WTC11 (cell line): Measurements from ENCODE around the gene GRAMD2A. TPM values are rescaled to one million over a fixed set of nuclear protein-coding genes. Genes with fewer than 3 reads are reported as not detected.

Experiments
- ATAC-seq: fragments of 200-7000 bp; cut with Tn5 transposase; 2 replicates; pipeline ENCODE4 v1.10.0; 2021; ENCODE audit warnings: mild to moderate bottlenecking, moderate library complexity
- CTCF ChIA-PET: fragments of 300-600 bp; sonication (Branson Sonifier 250); formaldehyde crosslinking; loops from one replicate; lab custom pipeline; 2021; ENCODE audit warnings: antibody characterized with exemption; lab: Charles Lee
- POLR2A ChIA-PET: fragments of 350-600 bp; sonication (Branson Sonifier 250); formaldehyde crosslinking; loops from one replicate; lab custom pipeline; 2021; ENCODE audit warnings: antibody characterized with exemption; lab: Charles Lee
- DNase-seq: peaks from one replicate; pipeline ENCODE4 v3.0.0; 2021; ENCODE audit warnings: low spot score
- H3K27ac Mint-ChIP-seq: 2 replicates; pipeline ENCODE4 v1.8.0; 2021; ENCODE audit warnings: mixed read lengths
- H3K27me3 Mint-ChIP-seq: 2 replicates; pipeline ENCODE4 v1.8.0; 2021; ENCODE audit warnings: low read depth, mild to moderate bottlenecking, moderate library complexity, mixed read lengths
- H3K36me3 Mint-ChIP-seq: 2 replicates; pipeline ENCODE4 v1.8.0; 2021; ENCODE audit warnings: mixed read lengths
- H3K4me1 Mint-ChIP-seq: 2 replicates; pipeline ENCODE4 v1.8.0; 2022; ENCODE audit warnings: mixed read lengths
- H3K4me3 Mint-ChIP-seq: 2 replicates; pipeline ENCODE4 v1.8.0; 2021; ENCODE audit warnings: mild to moderate bottlenecking, moderate library complexity, mixed read lengths
- H3K9me3 Mint-ChIP-seq: 2 replicates; pipeline ENCODE4 v1.8.0; 2021; ENCODE audit warnings: mixed read lengths
- ARID4B ChIP-seq: sonication (generic); formaldehyde crosslinking; IDR thresholded peaks from 2 replicates; pipeline ENCODE4 v1.8.0; 2023; ENCODE audit warnings: missing genetic modification reagents, mild to moderate bottlenecking, borderline replicate concordance
- ATF1 ChIP-seq: sonication (generic); formaldehyde crosslinking; IDR thresholded peaks from 2 replicates; pipeline ENCODE4 v1.8.1; 2023; ENCODE audit warnings: mild to moderate bottlenecking, moderate library complexity, missing genetic modification reagents
- E2F5 ChIP-seq: sonication (generic); formaldehyde crosslinking; IDR thresholded peaks from 2 replicates; pipeline ENCODE4 v1.8.1; 2022; ENCODE audit warnings: mild to moderate bottlenecking, moderate library complexity, missing genetic modification reagents
- ERG ChIP-seq: fragments of 250-450 bp; sonication (Bioruptor Pico); IDR thresholded peaks from 2 replicates; pipeline ENCODE4 v1.8.0; 2021; ENCODE audit warnings: mild to moderate bottlenecking
- FOXK1 ChIP-seq: sonication (generic); formaldehyde crosslinking; IDR thresholded peaks from 2 replicates; pipeline ENCODE4 v1.8.0; 2022; ENCODE audit warnings: mild to moderate bottlenecking, moderate library complexity, missing genetic modification reagents
- GTF2I ChIP-seq: fragments of 250-450 bp; sonication (Bioruptor Pico); conservative IDR thresholded peaks from 2 replicates; pipeline ENCODE4 v1.4.0; 2021; ENCODE audit warnings: mild to moderate bottlenecking
- HMGXB4 ChIP-seq: sonication (generic); formaldehyde crosslinking; IDR thresholded peaks from 2 replicates; pipeline ENCODE4 v1.8.1; 2023; ENCODE audit warnings: mild to moderate bottlenecking, moderate library complexity, missing genetic modification reagents
- IRF1 ChIP-seq: sonication (generic); formaldehyde crosslinking; IDR thresholded peaks from 2 replicates; pipeline ENCODE4 v1.8.0; 2023; ENCODE audit warnings: missing genetic modification reagents
- PREB ChIP-seq: sonication (generic); formaldehyde crosslinking; IDR thresholded peaks from 2 replicates; pipeline ENCODE4 v1.8.1; 2022; ENCODE audit warnings: mild to moderate bottlenecking, missing genetic modification reagents, moderate library complexity, borderline replicate concordance
- SP1 ChIP-seq: sonication (generic); formaldehyde crosslinking; conservative IDR thresholded peaks from 2 replicates; pipeline ENCODE4 v1.8.1; 2022; ENCODE audit warnings: missing genetic modification reagents
- USF1 ChIP-seq: sonication (generic); formaldehyde crosslinking; IDR thresholded peaks from 2 replicates; pipeline ENCODE4 v1.8.0; 2022; ENCODE audit warnings: mild to moderate bottlenecking, missing genetic modification reagents
- USF2 ChIP-seq: sonication (generic); formaldehyde crosslinking; IDR thresholded peaks from 2 replicates; pipeline ENCODE4 v1.8.1; 2023; ENCODE audit warnings: mild to moderate bottlenecking, missing genetic modification reagents, moderate library complexity
- total RNA-seq: library from RNA; stranded (reverse); gene quantifications from 3 replicates; pipeline ENCODE4 v1.2.3, GENCODE V29; 2021

Gene GRAMD2A
- total RNA-seq, 1 experiment from 2014 or later: 1.9 TPM

GRCh38 chr15:72118017-72118978 lies 79.3 kb downstream of the GRAMD2A start, which contains the start of the genes MYO9A and SENP8:
Gene MYO9A (minus strand): TSS chr15:72118150. CDS start chr15:72046563, 71,587 bp downstream.
Gene SENP8 (plus strand): TSS chr15:72118403. CDS start chr15:72139624, 21,221 bp downstream.
- H3K36me3 Mint-ChIP-seq: no peaks in the 10 kb centered on the region
- H3K4me1 Mint-ChIP-seq: peaks cover 37% of the 10 kb centered on the region
- ATAC-seq (peak; percentile 63), DNase-seq (peak; percentile 99)
- peak within 1 kb of the TSS; percentile 98 for H3K4me3 Mint-ChIP-seq
- peak within 1 kb of the TSS; percentile 99 for H3K27ac Mint-ChIP-seq
- no peaks in the 10 kb centered on the region for H3K9me3 Mint-ChIP-seq
- TF ChIP-seq PREB (CRISPR knock-in tag): no peak
- TF ChIP-seq SP1 (CRISPR knock-in tag): peak; percentile 85
- TF ChIP-seq ATF1 (CRISPR knock-in tag): no peak
- no peak for TF ChIP-seq GTF2I (CRISPR knock-in tag)
- 0 out of 2 replicates have a peak, but pooled peaks have one; percentile 55 for TF ChIP-seq ARID4B (CRISPR knock-in tag)
- no peak for TF ChIP-seq ERG (CRISPR knock-in tag)
- peak; percentile 97 for TF ChIP-seq USF2 (CRISPR knock-in tag)
- 0 out of 2 replicates have a peak, but pooled peaks have one; percentile 30 for TF ChIP-seq HMGXB4 (CRISPR knock-in tag)
- TF ChIP-seq FOXK1: peak; percentile 13
- TF ChIP-seq USF1 (CRISPR knock-in tag): peak; percentile 94
- no peak for TF ChIP-seq IRF1 (CRISPR knock-in tag)
- peak; percentile 81; the same call in 1 of the 2 replicates for TF ChIP-seq E2F5
- ChIA-PET POLR2A (interaction anchor here (0.5 to 0.6 kb wide), 2 partner anchors 46 to 190 kb away, joined by 3 read pairs; no protein-coding TSS in a partner anchor), CTCF (interaction anchor here (0.5 to 2.5 kb wide), 9 partner anchors 8 to 374 kb away, joined by 3 to 7 read pairs (median 3); no protein-coding TSS in a partner anchor)
- H3K27me3 Mint-ChIP-seq: no peaks in the 10 kb centered on the region
